SJCRH30 (cell line): Measurements from ENCODE around the gene COX7A2. TPM values are rescaled to one million over a fixed set of nuclear protein-coding genes. Genes with fewer than 3 reads are reported as not detected.
A peak's percentile ranks its signal among the peaks of the same experiment; 100 is the strongest.

ENCODE experiments used
- DNase-seq, 2 experiments: peaks; one replicate each; pipeline ENCODE4 v3.0.0-alpha.2; 2015 to 2020
- H3K27ac ChIP-seq: fragments of 250-450 bp; sonication (Bioruptor Pico); 2 replicates; pipeline ENCODE4 v1.5.1; 2020; ENCODE audit warnings: mild to moderate bottlenecking, moderate library complexity
- H3K27me3 ChIP-seq: fragments of 250-450 bp; sonication (Bioruptor Pico); 2 replicates; pipeline ENCODE4 v1.5.1; 2020; ENCODE audit warnings: mild to moderate bottlenecking, moderate library complexity
- H3K36me3 ChIP-seq: fragments of 250-450 bp; sonication (Bioruptor Pico); 2 replicates; pipeline ENCODE4 v1.5.1; 2020; ENCODE audit warnings: mild to moderate bottlenecking, moderate library complexity
- H3K4me1 ChIP-seq: fragments of 250-450 bp; sonication (Bioruptor Pico); 2 replicates; pipeline ENCODE4 v1.5.1; 2020; ENCODE audit warnings: mild to moderate bottlenecking, moderate library complexity
- H3K4me3 ChIP-seq: fragments of 250-450 bp; sonication (Bioruptor Pico); 2 replicates; pipeline ENCODE4 v1.5.1; 2020; ENCODE audit warnings: mild to moderate bottlenecking, moderate library complexity
- H3K9me3 ChIP-seq: fragments of 250-450 bp; sonication (Bioruptor Pico); replicated peaks from 2 replicates; pipeline ENCODE4 v1.5.1; 2020; ENCODE audit warnings: mild to moderate bottlenecking, moderate library complexity
- total RNA-seq: library from RNA; depleted of rRNA; stranded (reverse); fragments of >200 nt; shearing (Covaris generic); gene quantifications from 2 replicates; pipeline ENCODE4 v1.2.3, GENCODE V29; 2014

COX7A2 gene
- total RNA-seq, 1 experiment from 2014 or later, result 192 TPM

- H3K4me1 ChIP-seq, result peaks cover 7% of the 10 kb centered on the region; the same call in 1 of the 2 replicates
- H3K4me3 ChIP-seq, result no peak overlapping the region
- no peak overlapping the region for H3K27ac ChIP-seq
- no peaks in the 10 kb centered on the region for H3K27me3 ChIP-seq
- no peaks in the 10 kb centered on the region for H3K9me3 ChIP-seq
- H3K36me3 ChIP-seq, result no peaks in the 10 kb centered on the region
- no peak for DNase-seq
These were observed 23.2 kb downstream of the COX7A2 start for GRCh38 chr6:75220357-75220756.

- Histone ChIP-seq H3K4me3 (no peak overlapping the region), H3K9me3 (no peaks in the 10 kb centered on the region), H3K27me3 (no peaks in the 10 kb centered on the region), H3K27ac (no peak overlapping the region), H3K4me1 (peaks cover 2% of the 10 kb centered on the region; the same call in 1 of the 2 replicates), H3K36me3 (no peaks in the 10 kb centered on the region)
- DNase-seq, result no peak
These were observed 24.3 kb downstream of the COX7A2 start for GRCh38 chr6:75219263-75219662.

- peak overlapping the region; percentile 1; the same call in 1 of the 2 replicates for H3K27ac ChIP-seq
- no peaks in the 10 kb centered on the region for H3K27me3 ChIP-seq
- no peaks in the 10 kb centered on the region for H3K36me3 ChIP-seq
- H3K4me1 ChIP-seq, result no peaks in the 10 kb centered on the region; the same call in 1 of the 2 replicates
- peak; percentile 32 to 56 for DNase-seq
- H3K4me3 ChIP-seq, result peak overlapping the region; percentile 24
- H3K9me3 ChIP-seq, result no peaks in the 10 kb centered on the region
These were observed 26.4 kb downstream of the COX7A2 start for GRCh38 chr6:75217193-75217592.

- H3K27ac ChIP-seq, result no peak overlapping the region
- H3K4me3 ChIP-seq, result no peak overlapping the region
- no peaks in the 10 kb centered on the region for H3K36me3 ChIP-seq
- H3K4me1 ChIP-seq, result peaks cover 3% of the 10 kb centered on the region; the same call in 1 of the 2 replicates
- no peaks in the 10 kb centered on the region for H3K9me3 ChIP-seq
- H3K27me3 ChIP-seq, result no peaks in the 10 kb centered on the region
- no peak for DNase-seq
These were observed 28.3 kb downstream of the COX7A2 start for GRCh38 chr6:75215291-75215690.

- Histone ChIP-seq H3K27me3 (no peaks in the 10 kb centered on the region), H3K4me3 (no peak overlapping the region), H3K36me3 (no peaks in the 10 kb centered on the region), H3K9me3 (no peaks in the 10 kb centered on the region), H3K4me1 (peaks cover 3% of the 10 kb centered on the region; the same call in 1 of the 2 replicates), H3K27ac (no peak overlapping the region)
- DNase-seq, result no peak
These were observed 29.9 kb downstream of the COX7A2 start for GRCh38 chr6:75213732-75214131.

GRCh38 chr6:75213112-75213511 is 30.5 kb downstream of the COX7A2 start:
- H3K4me3 ChIP-seq, result no peak overlapping the region
- no peak for DNase-seq
- no peaks in the 10 kb centered on the region for H3K9me3 ChIP-seq
- H3K27me3 ChIP-seq, result no peaks in the 10 kb centered on the region
- peaks cover 3% of the 10 kb centered on the region; the same call in 1 of the 2 replicates for H3K4me1 ChIP-seq
- no peak overlapping the region for H3K27ac ChIP-seq
- no peaks in the 10 kb centered on the region for H3K36me3 ChIP-seq

GRCh38 chr6:75211920-75212590 is 31.5 kb downstream of the COX7A2 start:
- Histone ChIP-seq H3K27ac (no peak overlapping the region), H3K36me3 (no peaks in the 10 kb centered on the region), H3K4me1 (peaks cover 3% of the 10 kb centered on the region; the same call in 1 of the 2 replicates), H3K27me3 (no peaks in the 10 kb centered on the region), H3K4me3 (no peak overlapping the region), H3K9me3 (no peaks in the 10 kb centered on the region)
- no peak for DNase-seq

- no peak overlapping the region for H3K4me3 ChIP-seq
- H3K27me3 ChIP-seq, result no peaks in the 10 kb centered on the region
- no peaks in the 10 kb centered on the region for H3K9me3 ChIP-seq
- peak; percentile 48 to 83 for DNase-seq
- H3K4me1 ChIP-seq, result peaks cover 3% of the 10 kb centered on the region; the same call in 1 of the 2 replicates
- H3K27ac ChIP-seq, result no peak overlapping the region
- H3K36me3 ChIP-seq, result no peaks in the 10 kb centered on the region
These were observed 32.5 kb downstream of the COX7A2 start for GRCh38 chr6:75210885-75211739.

GRCh38 chr6:75209184-75209723 is 34.3 kb downstream of the COX7A2 start:
- Histone ChIP-seq H3K4me3 (no peak overlapping the region), H3K27me3 (no peaks in the 10 kb centered on the region), H3K27ac (no peak overlapping the region), H3K9me3 (no peaks in the 10 kb centered on the region), H3K36me3 (no peaks in the 10 kb centered on the region), H3K4me1 (peaks cover 3% of the 10 kb centered on the region; the same call in 1 of the 2 replicates)
- DNase-seq, result no peak

GRCh38 chr6:75208298-75209183 is 35.1 kb downstream of the COX7A2 start:
- no peak overlapping the region; the same call in 1 of the 2 replicates for H3K27ac ChIP-seq
- H3K27me3 ChIP-seq, result no peaks in the 10 kb centered on the region
- DNase-seq, result peak; percentile 81 to 91
- H3K9me3 ChIP-seq, result no peaks in the 10 kb centered on the region
- peaks cover 5% of the 10 kb centered on the region; the same call in 1 of the 2 replicates for H3K4me1 ChIP-seq
- peak overlapping the region; percentile 49 for H3K4me3 ChIP-seq
- no peaks in the 10 kb centered on the region for H3K36me3 ChIP-seq

GRCh38 chr6:75206576-75207342 is 36.8 kb downstream of the COX7A2 start:
- peak overlapping the region; percentile 80 for H3K27ac ChIP-seq

GRCh38 chr6:75205776-75206575 is 37.6 kb downstream of the COX7A2 start, which contains the start of gene COL12A1:
TSS of gene COL12A1 (minus strand) at chr6:75206053. CDS start at chr6:75202792, 3,261 bp downstream.
- peaks cover 7% of the 10 kb centered on the region; the same call in 1 of the 2 replicates for H3K4me1 ChIP-seq
- no peaks in the 10 kb centered on the region for H3K27me3 ChIP-seq
- H3K27ac ChIP-seq, result peak within 1 kb of the TSS; percentile 80
- peak; percentile 88 to 92 for DNase-seq
- H3K4me3 ChIP-seq, result peak within 1 kb of the TSS; percentile 77
- no peaks in the 10 kb centered on the region for H3K9me3 ChIP-seq
- no peaks in the 10 kb centered on the region for H3K36me3 ChIP-seq

More at GRCh38 chr6:75206576-75207342, 36.8 kb downstream of the COX7A2 start:
- H3K36me3 ChIP-seq, result no peaks in the 10 kb centered on the region
- peak; percentile 25 to 34 for DNase-seq
- peaks cover 10% of the 10 kb centered on the region; the same call in 1 of the 2 replicates for H3K4me1 ChIP-seq
- peak overlapping the region; percentile 77 for H3K4me3 ChIP-seq
- H3K27me3 ChIP-seq, result no peaks in the 10 kb centered on the region
- no peaks in the 10 kb centered on the region for H3K9me3 ChIP-seq
